Spleen (tissue), 11 donors: ENCODE measurements around the gene RBM38. TPM values are rescaled to one million over a fixed set of nuclear protein-coding genes. Genes with fewer than 3 reads are reported as not detected.

Experiments
- DNase-seq: peaks from one replicate; pipeline ENCODE4 v3.0.0-alpha.2; 2020
- H3K27ac ChIP-seq, 8 donors: fragments of 200-600 bp; sonication (generic) in 7 of 8; 1 replicate in 4 of 8; 2 replicates in 4 of 8; pipeline versions ENCODE4 v1.5.0 to v1.8.0; 2016 to 2021; ENCODE audit warnings: inconsistent platforms in 4 of 8, mild to moderate bottlenecking in 4 of 8, moderate library complexity in 1 of 8
- H3K27me3 ChIP-seq, 7 donors: fragments of 200-600 bp; sonication (generic) in 6 of 7; replicated peaks in 1 of 7; 1 replicate in 4 of 7; 2 replicates in 3 of 7; pipeline versions ENCODE4 v1.5.0 to v1.8.0; 2016 to 2021; ENCODE audit warnings: inconsistent platforms in 3 of 7, mild to moderate bottlenecking in 1 of 7
- H3K36me3 ChIP-seq, 6 donors: fragments of 200-600 bp; sonication (generic) in 5 of 6; 1 replicate in 4 of 6; 2 replicates in 2 of 6; pipeline versions ENCODE4 v1.5.0 to v1.8.0; 2016 to 2021; ENCODE audit warnings: inconsistent platforms in 2 of 6
- H3K4me1 ChIP-seq, 6 donors: fragments of 200-600 bp; sonication (generic) in 5 of 6; 1 replicate in 3 of 6; 2 replicates in 3 of 6; pipeline versions ENCODE4 v1.5.0 to v1.8.0; 2016 to 2021; ENCODE audit warnings: inconsistent platforms in 3 of 6
- H3K4me3 ChIP-seq, 8 donors: fragments of 200-600 bp; sonication (generic) in 7 of 8; 1 replicate in 4 of 8; 2 replicates in 4 of 8; pipeline versions ENCODE4 v1.5.0 to v1.8.0; 2016 to 2021; ENCODE audit warnings: inconsistent platforms in 4 of 8, mild to moderate bottlenecking in 4 of 8, moderate library complexity in 2 of 8
- H3K9me3 ChIP-seq, 8 donors: fragments of 200-600 bp; sonication (generic) in 7 of 8; 1 replicate in 4 of 8; 2 replicates in 4 of 8; pipeline versions ENCODE4 v1.5.0 to v1.8.0; 2016 to 2021; ENCODE audit warnings: inconsistent platforms in 4 of 8
- CTCF ChIP-seq, 11 experiments: fragments of 200-600 bp in 7 of 11; fragments of 450-650 bp in 4 of 11; sonication (generic) in 4 of 11; IDR thresholded peaks in 8 of 11; conservative IDR thresholded peaks in 3 of 11; 1 replicate in 7 of 11; 2 replicates in 4 of 11; pipeline versions ENCODE4 v1.4.0 to v1.8.0; 2016 to 2021; ENCODE audit warnings: antibody characterized with exemption in 11 of 11, inconsistent platforms in 4 of 11, mild to moderate bottlenecking in 1 of 11
- POLR2A ChIP-seq, 3 donors: fragments of 450-650 bp; IDR thresholded peaks; one replicate each; pipeline ENCODE4 v1.5.1; 2017; ENCODE audit warnings: antibody characterized with exemption in 3 of 3, mild to moderate bottlenecking in 1 of 3
- POLR2AphosphoS5 ChIP-seq, 3 donors: sonication (generic); formaldehyde crosslinking; IDR thresholded peaks; one replicate each; pipeline ENCODE4 v1.5.1; 2017; ENCODE audit warnings: antibody characterized with exemption in 3 of 3
- WGBS, 5 donors: extraction: QIAGEN DNeasy Blood & Tissue Kit in 3 of 5; methylation state at CpG; one replicate each; pipeline versions ENCODE4 v1.1.5 to v1.1.7; 2013 to 2018; 5-methylcytosine and 5-hydroxymethylcytosine counted together
- intact Hi-C: fragments of 100-400 bp; cut with DNase I; formaldehyde crosslinking; loops from one replicate; pipeline ENCODE4 v1.15.0; 2023; ENCODE audit warnings: low total_unique reads
- polyA plus RNA-seq, 3 donors: library from polyadenylated mRNA; stranded (reverse); fragments of 200-250 nt; gene quantifications; one replicate each; pipeline ENCODE4 v1.2.1, GENCODE V29; 2013
- total RNA-seq, 7 donors: library from RNA; depleted of rRNA in 3 of 7; stranded (reverse); fragments of >200 nt in 3 of 7; fragmentation: NEBNext Ultra II Directional in 4 of 7; extraction: Animal tissue kit (Norgen Biotek cat#: 25700) in 4 of 7; gene quantifications; one replicate each; pipeline versions ENCODE4 v1.1.0 to v1.2.1, GENCODE V29; 2016 to 2021
- donor health status: healthy with polysubstance abuse.
- donor health status: DM: no; HTN: no; CAD: no; lungs with moderate emphysema.
- donor health status: DM: no; HTN: no; CAD: no.
- donor health status: Bipolar disorder and iron deficiency.
- donor health status: healthy.
- donor health status: DM: no; HTN: no; CAD: no.
- donor health status: DM: yes; HTN: yes; CAD: no.

RBM38 gene
- total and polyA plus RNA-seq, 10 donors, result 48.6 to 120 (median 65.8) TPM

GRCh38 chr20:57442888-57443239, 51.7 kb downstream of the RBM38 start:
- TF ChIP-seq CTCF (IDR thresholded peaks at IDR 0.05 in 8 of 11, conservative IDR thresholded peaks at IDR 0.05 in 3 of 11) (no peak), POLR2A (IDR thresholded peaks at IDR 0.05) (no peak), POLR2AphosphoS5 (IDR thresholded peaks at IDR 0.05) (no peak)
- Histone ChIP-seq H3K9me3 (peaks cover 0 to 6% (median 0%) of the 10 kb centered on the region in 8 donors), H3K27me3 (no peaks in the 10 kb centered on the region), H3K36me3 (no peaks in the 10 kb centered on the region), H3K4me3 (no peak overlapping the region), H3K4me1 (peaks cover 0 to 51% (median 32%) of the 10 kb centered on the region in 6 donors), H3K27ac (no peak overlapping the region)
- intact Hi-C loops, result no loop called here
- WGBS, 5 donors, result 88 to 94% (median 90%) methylated on average over 5 to 9 of the region's 9 CpGs
- DNase-seq, result no peak

GRCh38 chr20:57443349-57444265, 52.4 kb downstream of the RBM38 start:
- no peak overlapping the region for H3K4me3 ChIP-seq
- peaks cover 0 to 6% (median 0%) of the 10 kb centered on the region in 8 donors for H3K9me3 ChIP-seq
- no peak for DNase-seq
- TF ChIP-seq POLR2AphosphoS5 (IDR thresholded peaks at IDR 0.05), result no peak
- TF ChIP-seq CTCF (IDR thresholded peaks at IDR 0.05 in 8 of 11, conservative IDR thresholded peaks at IDR 0.05 in 3 of 11), result no peak
- TF ChIP-seq POLR2A (IDR thresholded peaks at IDR 0.05), result no peak
- H3K36me3 ChIP-seq, result no peaks in the 10 kb centered on the region
- intact Hi-C loops, result no loop called here
- H3K27me3 ChIP-seq, result no peaks in the 10 kb centered on the region
- H3K27ac ChIP-seq, result no peak overlapping the region
- peaks cover 0 to 51% (median 26%) of the 10 kb centered on the region in 6 donors for H3K4me1 ChIP-seq
- WGBS, 5 donors, result 87 to 91% (median 90%) methylated on average over 16 to 18 of the region's 18 CpGs

- Histone ChIP-seq H3K27me3 (no peaks in the 10 kb centered on the region), H3K36me3 (no peaks in the 10 kb centered on the region), H3K4me1 (peaks cover under 1 to 53% (median 27%) of the 10 kb centered on the region in 6 donors), H3K4me3 (no peak overlapping the region), H3K27ac (no peak overlapping the region), H3K9me3 (peaks cover 0 to 6% (median 0%) of the 10 kb centered on the region in 8 donors)
- intact Hi-C loops, result no loop called here
- no peak for DNase-seq
- 79 to 93% (median 85%) methylated on average over 16 of the region's 16 CpGs for WGBS, 5 donors
- no peak for TF ChIP-seq CTCF (IDR thresholded peaks at IDR 0.05 in 8 of 11, conservative IDR thresholded peaks at IDR 0.05 in 3 of 11)
- no peak for TF ChIP-seq POLR2AphosphoS5 (IDR thresholded peaks at IDR 0.05)
- TF ChIP-seq POLR2A (IDR thresholded peaks at IDR 0.05), result no peak
Observed at GRCh38 chr20:57444394-57445048, 53.3 kb downstream of the RBM38 start.

GRCh38 chr20:57445298-57445697, 54.1 kb downstream of the RBM38 start:
- Histone ChIP-seq H3K4me1 (peaks cover 9 to 53% (median 32%) of the 10 kb centered on the region in 6 donors), H3K27ac (no peak overlapping the region), H3K4me3 (no peak overlapping the region), H3K27me3 (no peaks in the 10 kb centered on the region), H3K9me3 (peaks cover 0 to 6% (median 0%) of the 10 kb centered on the region in 8 donors), H3K36me3 (no peaks in the 10 kb centered on the region)
- 79 to 94% (median 86%) methylated on average over 7 to 10 of the region's 10 CpGs for WGBS, 5 donors
- TF ChIP-seq POLR2AphosphoS5 (IDR thresholded peaks at IDR 0.05) (no peak), POLR2A (IDR thresholded peaks at IDR 0.05) (no peak), CTCF (IDR thresholded peaks at IDR 0.05 in 8 of 11, conservative IDR thresholded peaks at IDR 0.05 in 3 of 11) (no peak)
- DNase-seq, result no peak
- intact Hi-C loops, result no loop called here
